ENCODE data around the gene RAB3C.

DNA sequence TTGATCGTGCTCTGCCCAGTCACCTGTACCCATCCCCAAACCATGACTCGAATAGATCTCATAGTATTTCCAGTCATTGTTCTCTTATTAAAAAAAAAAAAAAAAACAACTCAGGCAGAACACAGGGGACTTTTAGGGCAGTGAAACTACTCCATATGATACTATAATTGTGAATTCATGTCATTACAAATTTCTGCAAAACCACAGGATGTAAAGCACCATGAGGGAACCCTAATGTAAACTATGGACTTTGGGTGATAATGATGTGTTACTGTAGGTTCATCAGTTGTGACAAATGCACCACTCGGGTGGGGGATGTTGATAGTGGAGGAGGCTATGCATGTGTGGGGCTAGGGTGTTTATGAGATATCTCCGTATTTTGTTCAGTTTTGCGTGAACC lies 133.8 kb downstream of the RAB3C start:
- TF ChIP-seq, protein P1, sequence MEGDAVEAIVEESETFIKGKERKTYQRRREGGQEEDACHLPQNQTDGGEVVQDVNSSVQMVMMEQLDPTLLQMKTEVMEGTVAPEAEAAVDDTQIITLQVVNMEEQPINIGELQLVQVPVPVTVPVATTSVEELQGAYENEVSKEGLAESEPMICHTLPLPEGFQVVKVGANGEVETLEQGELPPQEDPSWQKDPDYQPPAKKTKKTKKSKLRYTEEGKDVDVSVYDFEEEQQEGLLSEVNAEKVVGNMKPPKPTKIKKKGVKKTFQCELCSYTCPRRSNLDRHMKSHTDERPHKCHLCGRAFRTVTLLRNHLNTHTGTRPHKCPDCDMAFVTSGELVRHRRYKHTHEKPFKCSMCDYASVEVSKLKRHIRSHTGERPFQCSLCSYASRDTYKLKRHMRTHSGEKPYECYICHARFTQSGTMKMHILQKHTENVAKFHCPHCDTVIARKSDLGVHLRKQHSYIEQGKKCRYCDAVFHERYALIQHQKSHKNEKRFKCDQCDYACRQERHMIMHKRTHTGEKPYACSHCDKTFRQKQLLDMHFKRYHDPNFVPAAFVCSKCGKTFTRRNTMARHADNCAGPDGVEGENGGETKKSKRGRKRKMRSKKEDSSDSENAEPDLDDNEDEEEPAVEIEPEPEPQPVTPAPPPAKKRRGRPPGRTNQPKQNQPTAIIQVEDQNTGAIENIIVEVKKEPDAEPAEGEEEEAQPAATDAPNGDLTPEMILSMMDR (IDR thresholded peaks at IDR 0.05; ENCODE audit: low read length): no peak
- no peak for TF ChIP-seq EZH2 (optimal IDR thresholded peaks at IDR 0.05; ENCODE audit: low read depth, low read length)
